ENCODE measurements around the gene ATF7IP. TPM values are rescaled to one million over a fixed set of nuclear protein-coding genes. Genes with fewer than 3 reads are reported as not detected.

The ATF7IP gene
- total and polyA plus RNA-seq, 2 donors (not counting 1 experiment from before 2014, with no cell fraction given), result 28.1 to 208 TPM

GRCh38 chr12:14394317-14395073 is 29.0 kb downstream of the ATF7IP start:
- TF ChIP-seq CTCF (IDR thresholded peaks at IDR 0.05) (no peak), EZH2 (IDR thresholded peaks at IDR 0.05; ENCODE audit: borderline replicate concordance, insufficient read depth, low read depth, low read length, poor library complexity, severe bottlenecking) (no peak)
- Histone ChIP-seq H3K27ac (ENCODE audit: low read length in 2 of 2) (peak overlapping the region; percentile 62 to 67), H3K9me3 (ENCODE audit: control extremely low read depth in 1 of 3, control insufficient read depth in 2 of 3, insufficient read depth in 1 of 3, low read length in 2 of 3) (peaks cover 0 to 3% (median 1%) of the 10 kb centered on the region in 3 donors), H3K9ac (ENCODE audit: low read length) (peak overlapping the region; percentile 39), H3K79me2 (ENCODE audit: control insufficient read depth, insufficient read depth, low read length) (peaks cover 97% of the 10 kb centered on the region), H3K27me3 (replicated peaks in 1 of 4; ENCODE audit: control extremely low read depth in 1 of 4, control insufficient read depth in 3 of 4, insufficient read depth in 4 of 4, low read length in 3 of 4) (no peaks in the 10 kb centered on the region), H3K4me3 (ENCODE audit: control extremely low read depth in 1 of 5, extremely low read depth in 1 of 5, insufficient read depth in 1 of 5, low read depth in 2 of 5, low read length in 4 of 5) (peak overlapping the region in 4 of 5 experiments; percentile 0 to 55 (median 18)), H2AFZ (ENCODE audit: insufficient read depth, low read depth, low read length, poor library complexity, severe bottlenecking) (no peak overlapping the region), H3K36me3 (replicated peaks in 1 of 2; ENCODE audit: control extremely low read depth in 1 of 2, control insufficient read depth in 1 of 2, extremely low read depth in 1 of 2, insufficient read depth in 2 of 2, low read length in 1 of 2) (peaks cover 1 to 21% of the 10 kb centered on the region in 2 experiments), H3K4me2 (replicated peaks; ENCODE audit: low read depth, low read length, poor library complexity, severe bottlenecking) (peak overlapping the region; percentile 64), H4K20me1 (ENCODE audit: control insufficient read depth, insufficient read depth, low read length, poor library complexity, severe bottlenecking) (peaks cover 8% of the 10 kb centered on the region), H3K4me1 (ENCODE audit: control insufficient read depth in 2 of 2, insufficient read depth in 2 of 2, low read length in 2 of 2) (peaks cover 32 to 55% of the 10 kb centered on the region in 2 donors)
- Mint-ChIP-seq H3K9me3 (ENCODE audit: insufficient read depth) (peaks cover under 1% of the 10 kb centered on the region), H3K4me1 (peaks cover 69% of the 10 kb centered on the region), H3K27ac (peak overlapping the region; percentile 78), H3K4me3 (peak overlapping the region; percentile 56), H3K27me3 (no peaks in the 10 kb centered on the region)
- POLR2A ChIA-PET, result interaction anchor here (0.7 to 2.0 kb wide), 5 partner anchors 9 to 1678 kb away, joined by 3 to 9 read pairs (median 3); partner anchors contain the start of gene ATF7IP
- DNase-seq, result peak; percentile 71
- peak; percentile 69 for ATAC-seq (ENCODE audit: low read depth)
- 6% methylated on average over 2 of the region's 3 CpGs for WGBS (ENCODE audit: insufficient coverage)
- intact Hi-C loops (cut with micrococcal nuclease), result loop anchor here (1.0 to 5.0 kb wide), 3 partner anchors 9 to 1393 kb away; partner anchors contain the start of gene EPS8
- CTCF ChIA-PET, result interaction anchor here (0.7 to 2.8 kb wide), 9 partner anchors 9 to 157 kb away, joined by 3 to 20 read pairs (median 5); partner anchors contain the start of gene ATF7IP
